GM12801 (cell line): ENCODE measurements around the gene MLLT3.

ENCODE experiments used
- CTCF ChIP-seq: IDR thresholded peaks from one replicate; pipeline ENCODE4 v1.5.1; 2011; ENCODE audit warnings: control low read depth; ENCODE audit not compliant: insufficient read length; ENCODE audit errors: extremely low read depth

MLLT3 gene

GRCh38 chr9:20307621-20308020 is 314.7 kb downstream of the MLLT3 start:
- no peak for TF ChIP-seq CTCF

GRCh38 chr9:20305452-20305851 is 316.8 kb downstream of the MLLT3 start:
- no peak for TF ChIP-seq CTCF

GRCh38 chr9:20303996-20304395 is 318.3 kb downstream of the MLLT3 start:
- TF ChIP-seq CTCF, result no peak

DNA sequence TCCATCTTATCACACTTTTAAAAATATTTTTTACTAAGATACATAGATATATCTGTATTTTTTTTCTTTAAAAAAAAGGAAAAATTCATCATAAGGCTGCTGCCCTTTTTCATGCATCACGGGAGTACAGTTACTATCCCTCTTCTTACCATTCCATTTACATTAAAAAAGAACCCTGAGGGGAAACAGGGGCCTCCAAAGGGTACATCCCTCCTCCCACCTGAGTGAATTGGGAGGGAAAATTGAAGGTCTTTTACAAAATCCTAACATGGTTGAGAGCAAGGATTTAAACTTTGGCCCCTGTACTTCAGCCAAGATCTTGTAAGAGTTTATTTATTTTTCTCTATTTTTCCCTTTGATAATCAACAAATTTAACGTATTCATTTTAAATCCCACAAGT is 319.2 kb downstream of the MLLT3 start:
- no peak for TF ChIP-seq CTCF

DNA sequence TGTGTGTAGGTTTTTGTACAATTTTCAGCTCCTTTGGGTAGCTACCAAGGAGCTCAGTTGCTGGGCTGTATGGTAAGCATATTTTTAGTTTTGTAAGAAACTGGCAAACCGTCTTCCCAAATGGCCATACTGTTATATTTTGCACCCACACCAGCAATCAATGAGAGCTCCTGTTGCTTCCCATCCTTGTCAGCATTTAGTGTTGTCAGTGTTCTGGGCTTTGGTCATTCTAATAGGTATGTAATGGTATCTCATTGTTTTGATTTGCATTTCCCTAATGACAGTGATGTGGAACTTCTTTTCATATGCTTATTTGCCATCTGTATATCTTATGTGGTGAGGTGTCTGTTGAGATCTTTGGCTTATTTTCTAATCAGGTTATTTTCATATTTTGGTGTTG is 320.1 kb downstream of the MLLT3 start:
- TF ChIP-seq CTCF, result no peak

GRCh38 chr9:20300430-20301115 is 321.7 kb downstream of the MLLT3 start:
- TF ChIP-seq CTCF, result no peak

GRCh38 chr9:20297646-20298084 is 324.6 kb downstream of the MLLT3 start:
- no peak for TF ChIP-seq CTCF
